K562 (cell line): Measurements from ENCODE around the gene CLDN25. TPM values are rescaled to one million over a fixed set of nuclear protein-coding genes. Genes with fewer than 3 reads are reported as not detected.

Experiments used
- RAD21 ChIP-seq, 2 experiments: fragments of 250-450 bp in 1 of 2; fragments of 450-650 bp in 1 of 2; sonication (Bioruptor Pico) in 1 of 2; formaldehyde crosslinking in 1 of 2; IDR thresholded peaks in 1 of 2; conservative IDR thresholded peaks in 1 of 2; 2 replicates each; pipeline versions ENCODE4 v1.4.0 to v1.8.0; 2020 to 2022; ENCODE audit warnings: mild to moderate bottlenecking in 2 of 2, moderate library complexity in 1 of 2
- REST ChIP-seq, 2 experiments: fragments of 450-650 bp; formaldehyde crosslinking in 1 of 2; IDR thresholded peaks; 2 replicates each; pipeline versions ENCODE4 v1.4.0 to v1.6.1; 2014 to 2020; ENCODE audit warnings: mild to moderate bottlenecking in 2 of 2, borderline replicate concordance in 1 of 2, low read depth in 1 of 2
- polyA plus RNA-seq, 8 experiments: library from polyadenylated mRNA; depleted of rRNA in 4 of 8; stranded (reverse) in 5 of 8; unstranded in 3 of 8; fragments of >200 nt; fragmentation: Nextera tagmentation in 2 of 8; fragmentation: Illumina TruSeq in 1 of 8; extraction: Ambion mirVana in 2 of 8; extraction: Trizol in 1 of 8; gene quantifications; 2 replicates each; pipeline versions ENCODE4 v1.2.1 to v1.2.3, GENCODE V29; 2011 to 2014; ENCODE audit warnings: inconsistent platforms in 1 of 8, missing spikeins in 1 of 8
- total RNA-seq, 7 experiments: library from RNA; depleted of rRNA in 6 of 7; stranded (reverse); fragments of >200 nt in 6 of 7; fragmentation: Illumina TruSeq in 2 of 7; extraction: Trizol in 2 of 7; gene quantifications; 2 replicates each; pipeline versions ENCODE4 v1.2.1 to v1.2.3, GENCODE V29; 2011 to 2021; ENCODE audit warnings: low replicate concordance in 1 of 7

The CLDN25 gene
- total and polyA plus RNA-seq, 9 of the 15 experiments (the other 6 are each of a cell fraction or from before 2014, with no cell fraction given) = not detected

- peak; percentile 16; the same call in 1 of the 2 replicates for TF ChIP-seq REST (IDR thresholded peaks at IDR 0.05; ENCODE audit: borderline replicate concordance)
- TF ChIP-seq REST (CRISPR knock-in tag; IDR thresholded peaks at IDR 0.05; ENCODE audit: low read depth) = no peak
- TF ChIP-seq RAD21 (CRISPR knock-in tag; conservative IDR thresholded peaks at IDR 0.05 in 1 of 2, IDR thresholded peaks at IDR 0.05 in 1 of 2) = peak in 1 of 2 experiments; percentile 59; a peak in 2 of 4 replicates
- TF ChIP-seq, all 486 proteins: peak for 5
Measured at GRCh38 chr11:113796663-113797259, 17.2 kb downstream of the CLDN25 start (continued).
